Measurements from ENCODE around the gene TRIM43B. TPM values are rescaled to one million over a fixed set of nuclear protein-coding genes. Genes with fewer than 3 reads are reported as not detected.

TRIM43B gene
- total RNA-seq, 2 donors from 2014 or later, result not detected

Other genes starting within 250 kb of the TRIM43B start
- gene PROM2, start 210.3 kb downstream of the TRIM43B start, total RNA-seq, result 1 to 10 TPM in 1 of 2 donors, under 1 TPM in 1; 0.95 to 1.1 TPM
- gene KCNIP3, start 187.4 kb downstream of the TRIM43B start, total RNA-seq, result not detected
- gene FAHD2A, start 82.0 kb downstream of the TRIM43B start, total RNA-seq, result 10 to 100 TPM; 22.8 to 31.4 TPM
- gene TRIM43, start 107.2 kb upstream of the TRIM43B start, total RNA-seq, result not detected

All from natural killer cell treated with Interleukin-12 subunit alpha and Interleukin-12 subunit beta and Interleukin-15 and Interleukin-18, amount 100 ng/mL, for 72 hours (primary cell).